GM21576 (cell line): ENCODE measurements around the gene B4GALT2.

Experiments used
- ATAC-seq: cut with Tn5 transposase; IDR thresholded peaks from one replicate; pipeline ENCODE4 v1.9.1; 2021; ENCODE audit warnings: mild to moderate bottlenecking, moderate library complexity; ENCODE audit not compliant: unreplicated experiment

The B4GALT2 gene

DNA sequence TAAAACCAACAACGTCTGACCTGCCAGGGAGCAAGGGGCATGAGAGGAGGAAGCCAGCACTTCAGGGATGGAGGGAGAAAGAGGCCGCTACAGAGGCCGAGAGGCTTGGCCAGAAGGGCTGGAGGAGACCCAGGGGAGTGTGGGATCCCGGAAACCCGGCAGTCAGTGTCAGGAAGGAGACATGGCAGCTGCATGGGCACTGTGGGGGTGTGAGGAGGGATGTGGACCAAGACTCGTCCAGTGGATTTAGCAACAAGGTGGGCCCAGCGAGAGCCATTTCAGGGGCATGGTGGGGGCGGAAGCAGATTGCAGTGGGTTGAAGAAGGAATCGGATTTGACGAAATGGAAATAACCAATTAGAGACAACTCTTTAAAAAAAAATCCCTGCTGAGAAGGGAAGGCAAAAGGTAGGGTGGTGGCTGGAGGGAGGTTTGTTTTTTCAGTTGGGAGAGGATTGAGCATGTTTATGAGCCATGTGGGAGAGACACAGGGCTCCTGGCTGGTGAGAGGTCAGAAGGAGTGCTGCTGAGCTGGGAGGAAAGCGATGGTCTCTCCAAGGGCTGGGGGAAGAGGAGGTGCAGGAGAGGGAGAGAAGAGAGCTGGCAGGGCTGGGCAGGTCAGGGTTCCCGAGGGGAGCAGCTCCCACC is 4.4 kb downstream of the B4GALT2 start:
- no peak for ATAC-seq

DNA sequence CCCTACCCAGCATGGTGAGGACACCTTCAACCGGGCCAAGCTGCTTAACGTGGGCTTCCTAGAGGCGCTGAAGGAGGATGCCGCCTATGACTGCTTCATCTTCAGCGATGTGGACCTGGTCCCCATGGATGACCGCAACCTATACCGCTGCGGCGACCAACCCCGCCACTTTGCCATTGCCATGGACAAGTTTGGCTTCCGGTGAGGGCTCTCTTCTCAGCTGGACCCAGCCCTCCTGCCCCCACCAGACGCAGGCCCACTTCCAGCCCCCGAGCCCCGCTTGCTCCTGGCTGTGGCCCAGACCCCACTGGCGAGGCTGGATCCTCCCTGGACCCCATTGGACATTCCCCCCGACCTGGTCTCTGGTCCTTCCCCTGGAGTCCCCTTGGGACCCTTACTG is 5.8 kb downstream of the B4GALT2 start:
- no peak for ATAC-seq

GRCh38 chr1:43985984-43986595 is 7.1 kb downstream of the B4GALT2 start:
- ATAC-seq: no peak

GRCh38 chr1:43986712-43987111 is 7.7 kb downstream of the B4GALT2 start:
- ATAC-seq: no peak

GRCh38 chr1:43987159-43987902 is 8.3 kb downstream of the B4GALT2 start:
- ATAC-seq: no peak

DNA sequence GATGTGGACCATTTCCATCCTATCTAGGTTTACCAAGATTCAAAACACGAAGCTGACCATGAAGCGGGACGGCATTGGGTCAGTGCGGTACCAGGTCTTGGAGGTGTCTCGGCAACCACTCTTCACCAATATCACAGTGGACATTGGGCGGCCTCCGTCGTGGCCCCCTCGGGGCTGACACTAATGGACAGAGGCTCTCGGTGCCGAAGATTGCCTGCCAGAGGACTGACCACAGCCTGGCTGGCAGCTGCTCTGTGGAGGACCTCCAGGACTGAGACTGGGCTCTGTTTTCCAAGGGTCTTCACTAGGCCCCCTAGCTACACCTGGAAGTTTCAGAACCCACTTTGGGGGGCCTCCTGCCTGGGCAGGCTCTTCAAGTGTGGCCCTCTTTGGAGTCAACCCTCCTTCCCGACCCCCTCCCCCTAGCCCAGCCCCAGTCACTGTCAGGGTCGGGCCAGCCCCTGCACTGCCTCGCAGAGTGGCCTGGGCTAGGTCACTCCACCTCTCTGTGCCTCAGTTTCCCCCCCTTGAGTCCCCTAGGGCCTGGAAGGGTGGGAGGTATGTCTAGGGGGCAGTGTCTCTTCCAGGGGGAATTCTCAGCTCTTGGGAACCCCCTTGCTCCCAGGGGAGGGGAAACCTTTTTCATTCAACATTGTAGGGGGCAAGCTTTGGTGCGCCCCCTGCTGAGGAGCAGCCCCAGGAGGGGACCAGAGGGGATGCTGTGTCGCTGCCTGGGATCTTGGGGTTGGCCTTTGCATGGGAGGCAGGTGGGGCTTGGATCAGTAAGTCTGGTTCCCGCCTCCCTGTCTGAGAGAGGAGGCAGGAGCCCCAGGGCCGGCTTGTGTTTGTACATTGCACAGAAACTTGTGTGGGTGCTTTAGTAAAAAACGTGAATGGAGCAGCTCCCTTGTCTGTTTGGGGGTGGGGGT is 11.5 kb downstream of the B4GALT2 start:
- no peak for ATAC-seq

GRCh38 chr1:43991200-43991475 is 12.1 kb downstream of the B4GALT2 start:
- no peak for ATAC-seq

GRCh38 chr1:43991476-43992231 is 12.6 kb downstream of the B4GALT2 start, which contains the start of gene CCDC24:
CCDC24 (plus strand) TSS chr1:43991599; CDS start chr1:43991879, 280 bp downstream.
- ATAC-seq: peak; percentile 62

DNA sequence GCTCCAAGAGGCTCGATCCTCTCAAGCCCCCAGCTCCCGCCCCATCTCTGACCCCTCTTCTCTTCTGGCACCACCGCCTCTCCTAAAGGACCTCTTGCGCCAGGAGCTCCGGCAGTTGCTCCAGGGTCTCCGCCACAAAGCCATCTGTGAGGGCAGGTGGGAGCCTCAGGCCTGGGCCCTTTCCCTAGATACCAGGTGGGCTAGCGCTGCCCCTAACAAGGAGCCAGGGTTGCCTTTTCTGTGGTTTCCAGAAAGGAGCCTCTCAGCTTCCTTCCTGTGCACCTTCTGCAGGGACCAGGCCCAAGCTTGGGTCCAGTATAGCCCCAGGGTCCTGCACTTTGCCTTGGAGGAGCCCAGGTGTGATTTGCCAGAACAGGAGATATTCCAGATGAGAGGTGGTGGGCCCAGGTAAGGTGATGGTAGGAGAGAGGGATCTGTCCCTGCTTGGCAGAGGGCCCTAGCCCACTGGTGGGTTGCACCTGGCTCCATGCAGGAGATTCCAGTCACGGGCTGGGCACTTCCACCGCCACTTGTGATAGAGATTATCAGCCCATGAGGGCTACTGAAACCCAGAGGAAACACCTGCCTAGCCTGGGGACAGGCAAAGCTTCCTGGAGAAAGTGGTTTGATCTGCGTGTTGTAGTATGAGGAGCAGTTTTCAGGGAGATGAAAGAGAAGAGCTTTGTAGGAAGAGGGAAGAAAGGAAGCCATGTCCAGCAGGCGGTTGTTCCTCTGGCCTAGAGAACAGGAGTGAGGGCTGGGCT is 13.4 kb downstream of the B4GALT2 start:
- no peak for ATAC-seq

DNA sequence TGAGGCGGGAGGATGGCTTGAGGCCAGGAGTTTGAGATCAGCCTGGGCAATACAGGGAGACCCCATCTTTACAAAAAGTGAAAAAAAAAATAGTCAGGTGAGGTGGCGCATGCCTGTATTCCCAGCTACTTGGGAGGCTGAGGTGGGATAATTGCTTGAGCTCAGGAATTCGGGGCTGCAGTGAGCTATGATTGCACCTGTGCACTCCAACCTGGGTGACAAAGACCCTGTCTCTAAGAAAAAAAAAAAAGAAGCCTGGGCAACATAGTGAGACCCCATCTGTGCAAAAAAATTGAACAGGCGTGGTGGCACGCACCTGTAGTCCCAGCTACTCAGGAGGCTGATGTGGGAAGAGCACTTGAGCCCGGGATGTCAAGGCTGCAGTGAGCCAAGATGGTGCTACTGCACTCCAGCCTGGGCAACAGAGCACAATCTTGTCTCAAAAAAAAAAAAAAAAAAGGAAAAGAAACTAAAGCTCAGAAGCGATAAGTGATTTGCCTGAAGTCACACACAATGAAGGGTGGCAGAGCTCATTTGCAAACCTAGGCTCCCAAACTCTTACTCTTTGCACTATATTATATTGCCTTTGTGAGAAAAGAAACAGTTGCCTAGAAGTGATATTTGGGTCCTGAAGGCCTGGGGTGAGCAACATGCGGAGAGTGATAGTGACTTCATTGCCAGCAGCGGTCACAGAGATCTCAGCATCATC is 14.3 kb downstream of the B4GALT2 start:
- no peak for ATAC-seq

DNA sequence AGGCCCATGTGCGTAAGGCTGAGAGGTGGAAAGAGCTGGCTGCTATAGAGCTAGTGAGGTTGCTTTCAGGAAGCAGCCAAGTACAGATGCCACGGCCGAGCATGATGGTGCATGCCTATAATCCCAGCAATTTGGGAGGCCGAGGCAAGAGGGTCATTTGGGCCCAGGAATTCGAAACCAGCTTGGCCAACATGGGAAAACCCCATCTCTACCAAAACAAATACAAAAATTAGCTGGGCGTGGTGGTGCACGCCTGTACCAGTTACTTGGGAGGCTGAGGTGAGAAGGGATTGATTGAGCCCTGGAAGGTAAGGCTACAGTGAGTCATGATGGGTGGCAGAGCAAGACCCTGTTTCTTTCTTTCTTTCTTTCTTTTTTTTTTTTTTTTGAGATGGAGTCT is 15.1 kb downstream of the B4GALT2 start:
- no peak for ATAC-seq

GRCh38 chr1:43994794-43995790 is 16.1 kb downstream of the B4GALT2 start:
- ATAC-seq: no peak

GRCh38 chr1:43995984-43996732 is 17.1 kb downstream of the B4GALT2 start:
- ATAC-seq: no peak

DNA sequence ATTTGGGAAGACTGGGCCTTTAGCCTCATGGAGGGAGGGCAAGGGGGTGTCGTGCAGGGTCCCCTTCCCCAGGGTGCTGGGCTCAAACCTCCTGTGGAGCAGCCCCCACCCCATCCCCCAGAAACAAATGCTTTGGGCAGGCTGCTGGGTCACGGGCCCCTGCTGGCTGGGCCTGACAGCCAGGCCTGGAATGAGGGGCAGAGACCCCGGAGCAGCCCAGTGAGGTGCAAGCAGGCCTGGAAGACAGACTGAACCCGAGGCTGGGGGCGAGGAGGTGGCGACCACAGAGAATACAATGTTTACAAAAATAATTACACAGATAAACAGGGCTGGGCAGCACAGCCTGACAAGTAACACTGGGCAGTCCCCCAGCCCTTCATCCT is 17.7 kb downstream of the B4GALT2 start:
- ATAC-seq: no peak

- no peak for ATAC-seq
These were observed 18.4 kb downstream of the B4GALT2 start for GRCh38 chr1:43997295-43997999.

- ATAC-seq: no peak
These were observed 19.0 kb downstream of the B4GALT2 start for GRCh38 chr1:43998000-43998378.

DNA sequence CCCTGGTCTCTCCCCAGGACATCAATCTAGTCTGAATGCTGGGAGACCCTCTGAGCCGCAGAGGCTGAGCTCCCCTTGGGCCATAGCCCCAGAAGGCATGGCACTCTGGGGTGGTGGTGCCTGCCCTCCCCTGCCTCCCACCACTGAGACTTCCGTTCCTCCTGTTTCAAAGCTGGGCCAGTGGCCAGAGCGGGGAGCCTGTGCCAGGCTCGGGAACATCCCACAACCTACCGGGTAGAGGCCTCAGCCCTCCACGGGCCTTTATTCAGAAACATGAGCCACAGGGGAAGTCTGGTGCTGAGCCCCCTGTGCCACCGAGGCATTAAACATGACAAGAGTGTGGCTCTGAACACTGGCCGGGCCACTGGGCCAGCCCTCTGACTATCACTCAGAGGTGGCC is 20.4 kb downstream of the B4GALT2 start:
- no peak for ATAC-seq
